ENCODE data around the gene ABL1. TPM values are rescaled to one million over a fixed set of nuclear protein-coding genes. Genes with fewer than 3 reads are reported as not detected.

Gene ABL1
- total RNA-seq, 1 experiment from 2014 or later: 83.6 TPM

- Histone ChIP-seq H3K23me2 (ENCODE audit: insufficient read length, low read depth, low read length, poor library complexity, severe bottlenecking) (no peaks in the 10 kb centered on the region), H3K4me2 (ENCODE audit: insufficient read depth, insufficient read length, low read length) (no peak overlapping the region), H3K27ac (ENCODE audit: insufficient read length, low read depth, low read length) (no peak overlapping the region), H4K8ac (replicated peaks; ENCODE audit: insufficient read length, low read depth, low read length) (no peak overlapping the region), H3K14ac (ENCODE audit: insufficient read depth, low read length) (no peak overlapping the region), H2BK12ac (ENCODE audit: insufficient read length, low read depth, low read length) (no peak overlapping the region), H4K5ac (ENCODE audit: insufficient read length, low read depth, low read length) (no peak overlapping the region), H2AK5ac (ENCODE audit: insufficient read length, low read length) (no peak overlapping the region), H2AFZ (ENCODE audit: low read length) (no peak overlapping the region), H3K79me2 (ENCODE audit: insufficient read depth, low read length) (no peaks in the 10 kb centered on the region), H2BK120ac (ENCODE audit: low read depth, low read length, poor library complexity, severe bottlenecking) (no peak overlapping the region), H3K56ac (ENCODE audit: insufficient read length, low read depth, low read length) (no peak overlapping the region), H2BK5ac (ENCODE audit: insufficient read length, low read length) (no peak overlapping the region), H2BK15ac (ENCODE audit: low read depth, low read length) (no peak overlapping the region), H3K9ac (ENCODE audit: extremely low read depth, insufficient read length, low read length) (no peak overlapping the region), H3K79me1 (ENCODE audit: insufficient read depth, low read depth, low read length, poor library complexity, severe bottlenecking) (no peaks in the 10 kb centered on the region), H3T11ph (ENCODE audit: low read length) (no peak overlapping the region), H4K20me1 (ENCODE audit: control insufficient read depth, insufficient read depth, insufficient read length) (no peaks in the 10 kb centered on the region), H3K27me3 (ENCODE audit: insufficient read depth, low read length) (no peaks in the 10 kb centered on the region), H3K18ac (ENCODE audit: insufficient read length, low read depth, low read length) (no peak overlapping the region), H4K91ac (ENCODE audit: insufficient read length, low read depth, low read length) (no peak overlapping the region), H3K23ac (ENCODE audit: insufficient read length, low read depth, low read length) (no peak overlapping the region), H3K4ac (ENCODE audit: low read depth, low read length) (no peak overlapping the region), H2BK20ac (ENCODE audit: low read depth, low read length, poor library complexity, severe bottlenecking) (no peak overlapping the region), H3K4me1 (ENCODE audit: insufficient read depth, low read length) (no peaks in the 10 kb centered on the region), H3K9me3 (ENCODE audit: control insufficient read depth, low read depth, low read length) (no peaks in the 10 kb centered on the region)
- WGBS (ENCODE audit: extremely low coverage, insufficient read length, low lambda C conversion rate): no CpG with 5 or more reads among the region's 15 CpGs
- TF ChIP-seq CTCF (conservative IDR thresholded peaks at IDR 0.05): no peak
- no peak overlapping the region for H3K27ac Mint-ChIP-seq
- H3K36me3 Mint-ChIP-seq (ENCODE audit: insufficient read depth in 1 of 3, low read depth in 3 of 3): peaks cover 46 to 76% (median 74%) of the 10 kb centered on the region in 3 experiments
- no peaks in the 10 kb centered on the region for H3K4me1 Mint-ChIP-seq
- H3K9me3 Mint-ChIP-seq: no peaks in the 10 kb centered on the region
- no peak for DNase-seq
- no peaks in the 10 kb centered on the region for H3K27me3 Mint-ChIP-seq (ENCODE audit: low read depth)
- H3K4me3 Mint-ChIP-seq: no peak overlapping the region
These were observed 37.0 kb downstream of the ABL1 start for GRCh38 chr9:130872093-130872492.
